ENCODE data around the gene DHRS2. TPM values are rescaled to one million over a fixed set of nuclear protein-coding genes. Genes with fewer than 3 reads are reported as not detected.
"Not testable (repeated sequence)": the region's sequence is repeated elsewhere in the genome, so short reads cannot be mapped to it uniquely, and the experiment has no call there.

The DHRS2 gene
- total RNA-seq, 1 experiment from 2014 or later = 21.3 TPM

DNA sequence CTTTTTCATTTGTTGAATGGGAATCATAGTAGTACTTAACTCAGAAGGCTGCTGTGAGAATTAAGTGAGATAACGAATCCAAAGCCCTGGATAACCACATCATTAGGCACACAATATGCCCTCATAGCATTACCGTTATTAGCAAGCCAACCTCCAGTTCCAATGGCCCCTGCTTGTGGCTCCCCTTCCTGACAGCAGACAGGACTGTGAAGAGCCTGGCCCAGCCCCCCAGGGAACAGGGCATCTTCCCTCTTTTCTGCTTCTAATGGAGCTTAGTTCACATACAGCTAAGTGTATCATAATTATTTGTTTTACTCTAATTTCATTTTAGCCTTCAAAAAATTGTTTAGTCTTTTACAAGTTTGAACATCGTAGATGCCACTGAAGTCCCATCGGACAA, 39.7 kb downstream of the DHRS2 start:
- Mint-ChIP-seq H3K9me3 (ENCODE audit: unreplicated experiment) (no peaks in the 10 kb centered on the region), H3K27me3 (ENCODE audit: insufficient read depth, unreplicated experiment) (peaks cover 5% of the 10 kb centered on the region), H3K4me1 (ENCODE audit: low read depth, unreplicated experiment) (no peaks in the 10 kb centered on the region), H3K4me3 (ENCODE audit: unreplicated experiment) (no peak overlapping the region), H3K36me3 (ENCODE audit: insufficient read depth, unreplicated experiment) (no peaks in the 10 kb centered on the region), H3K27ac (ENCODE audit: unreplicated experiment) (no peak overlapping the region)
- BruUV-seq (replicated peaks) = no TSS peak
- Histone ChIP-seq H3K27me3 (replicated peaks; ENCODE audit: control insufficient read depth, insufficient read depth, low read length) (no peaks in the 10 kb centered on the region), H3K4me1 (no peaks in the 10 kb centered on the region), H3K36me3 (ENCODE audit: control insufficient read depth, insufficient read depth, low read length) (no peaks in the 10 kb centered on the region), H3K4me3 (ENCODE audit: low read depth, low read length) (no peak overlapping the region), H3K9me3 (no peaks in the 10 kb centered on the region)
- TF ChIP-seq, protein P1, sequence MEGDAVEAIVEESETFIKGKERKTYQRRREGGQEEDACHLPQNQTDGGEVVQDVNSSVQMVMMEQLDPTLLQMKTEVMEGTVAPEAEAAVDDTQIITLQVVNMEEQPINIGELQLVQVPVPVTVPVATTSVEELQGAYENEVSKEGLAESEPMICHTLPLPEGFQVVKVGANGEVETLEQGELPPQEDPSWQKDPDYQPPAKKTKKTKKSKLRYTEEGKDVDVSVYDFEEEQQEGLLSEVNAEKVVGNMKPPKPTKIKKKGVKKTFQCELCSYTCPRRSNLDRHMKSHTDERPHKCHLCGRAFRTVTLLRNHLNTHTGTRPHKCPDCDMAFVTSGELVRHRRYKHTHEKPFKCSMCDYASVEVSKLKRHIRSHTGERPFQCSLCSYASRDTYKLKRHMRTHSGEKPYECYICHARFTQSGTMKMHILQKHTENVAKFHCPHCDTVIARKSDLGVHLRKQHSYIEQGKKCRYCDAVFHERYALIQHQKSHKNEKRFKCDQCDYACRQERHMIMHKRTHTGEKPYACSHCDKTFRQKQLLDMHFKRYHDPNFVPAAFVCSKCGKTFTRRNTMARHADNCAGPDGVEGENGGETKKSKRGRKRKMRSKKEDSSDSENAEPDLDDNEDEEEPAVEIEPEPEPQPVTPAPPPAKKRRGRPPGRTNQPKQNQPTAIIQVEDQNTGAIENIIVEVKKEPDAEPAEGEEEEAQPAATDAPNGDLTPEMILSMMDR (IDR thresholded peaks at IDR 0.05; ENCODE audit: insufficient read depth in 1 of 2, low read depth in 1 of 2, low read length in 1 of 2, severe bottlenecking in 1 of 2, unreplicated experiment in 1 of 2) = no peak
- intact Hi-C loops (cut with micrococcal nuclease; ENCODE audit: unreplicated experiment) = no loop called here
- CTCF ChIA-PET = no interaction called here
- DNase-seq = no peak
- POLR2A ChIA-PET = no interaction called here

DNA sequence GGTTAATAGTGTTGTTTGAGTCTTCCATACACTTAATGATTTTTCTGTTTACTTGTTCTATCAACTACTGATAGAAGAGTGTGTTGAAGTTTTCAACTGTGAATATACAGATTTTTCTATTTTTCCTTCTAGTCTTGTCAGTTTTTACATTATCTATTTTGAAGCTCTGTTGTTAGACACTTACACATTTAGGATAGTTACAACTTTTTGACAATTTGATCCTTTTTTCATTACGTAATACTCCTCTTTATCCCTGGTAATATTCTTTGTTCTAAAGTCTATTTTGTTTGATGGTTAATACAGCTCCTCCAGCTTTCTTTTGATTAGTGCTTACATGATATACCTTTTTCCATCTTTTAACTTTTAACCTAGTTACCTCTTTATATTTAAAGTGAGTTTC, 45.2 kb downstream of the DHRS2 start:
- no TSS peak for BruUV-seq (replicated peaks)
- intact Hi-C loops (cut with micrococcal nuclease; ENCODE audit: unreplicated experiment) = no loop called here
- H3K4me3 Mint-ChIP-seq (ENCODE audit: unreplicated experiment) = no peak overlapping the region
- DNase-seq = no peak
- POLR2A ChIA-PET = no interaction called here
- Histone ChIP-seq H3K4me1 (no peaks in the 10 kb centered on the region), H3K36me3 (ENCODE audit: control insufficient read depth, insufficient read depth, low read length) (no peaks in the 10 kb centered on the region), H3K9me3 (no peaks in the 10 kb centered on the region), H3K4me3 (ENCODE audit: low read depth, low read length) (no peak overlapping the region), H3K27me3 (replicated peaks; ENCODE audit: control insufficient read depth, insufficient read depth, low read length) (no peaks in the 10 kb centered on the region)
- H3K27me3 Mint-ChIP-seq (ENCODE audit: insufficient read depth, unreplicated experiment) = peaks cover 4% of the 10 kb centered on the region
- no peaks in the 10 kb centered on the region for H3K4me1 Mint-ChIP-seq (ENCODE audit: low read depth, unreplicated experiment)
- H3K9me3 Mint-ChIP-seq (ENCODE audit: unreplicated experiment) = no peaks in the 10 kb centered on the region
- no peak overlapping the region for H3K27ac Mint-ChIP-seq (ENCODE audit: unreplicated experiment)
- TF ChIP-seq, protein P1 (IDR thresholded peaks at IDR 0.05; ENCODE audit: insufficient read depth in 1 of 2, low read depth in 1 of 2, low read length in 1 of 2, severe bottlenecking in 1 of 2, unreplicated experiment in 1 of 2) = no peak
- CTCF ChIA-PET = interaction anchor here (0.5 kb wide), 1 partner anchor 16 kb away, joined by 4 read pairs; no protein-coding TSS in a partner anchor
- no peaks in the 10 kb centered on the region for H3K36me3 Mint-ChIP-seq (ENCODE audit: insufficient read depth, unreplicated experiment)

DNA sequence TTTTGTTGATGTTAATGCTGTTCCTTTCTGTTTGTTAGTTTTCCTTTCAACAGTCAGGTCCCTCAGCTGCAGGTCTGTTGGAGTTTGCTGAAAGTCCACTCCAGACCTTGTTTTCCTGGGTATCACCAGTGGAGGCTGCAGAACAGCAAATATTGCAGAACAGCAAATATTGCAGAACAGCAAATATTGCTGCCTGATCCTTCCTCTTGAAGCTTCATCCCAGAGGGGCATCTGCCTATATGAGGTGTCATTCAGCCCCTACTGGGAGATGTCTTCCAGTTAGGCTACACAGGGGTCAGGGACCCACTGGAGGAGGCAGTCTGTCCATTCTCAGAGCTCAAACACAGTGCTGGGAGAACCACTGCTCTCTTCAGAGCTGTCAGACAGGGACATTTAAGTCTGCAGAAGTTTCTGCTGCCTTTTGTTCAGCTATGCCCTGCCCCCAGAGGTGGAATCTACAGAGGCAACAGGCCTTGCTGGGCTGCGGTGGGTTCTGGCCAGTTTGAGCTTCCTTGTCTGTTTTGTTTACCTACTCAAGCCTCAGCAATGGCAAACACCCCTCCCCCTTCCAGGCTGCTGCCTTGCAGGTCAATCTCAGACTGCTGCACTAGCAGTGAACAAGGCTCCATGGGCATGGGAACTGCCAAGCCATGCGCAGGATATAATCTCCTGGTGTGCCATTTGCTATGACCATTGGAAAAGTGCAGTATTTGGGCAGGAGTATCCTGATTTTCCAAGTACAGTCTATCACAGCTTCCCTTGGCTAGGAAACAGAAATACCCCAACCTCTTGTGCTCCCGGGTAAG, 53.7 kb downstream of the DHRS2 start:
- intact Hi-C loops (cut with micrococcal nuclease; ENCODE audit: unreplicated experiment); H3K36me3 Mint-ChIP-seq (ENCODE audit: insufficient read depth, unreplicated experiment); H3K9me3 ChIP-seq; H3K27me3 ChIP-seq (replicated peaks; ENCODE audit: control insufficient read depth, insufficient read depth, low read length); H3K4me1 ChIP-seq; H3K36me3 ChIP-seq (ENCODE audit: control insufficient read depth, insufficient read depth, low read length); H3K4me3 Mint-ChIP-seq (ENCODE audit: unreplicated experiment); POLR2A ChIA-PET; H3K27ac Mint-ChIP-seq (ENCODE audit: unreplicated experiment); BruUV-seq (replicated peaks); H3K4me1 Mint-ChIP-seq (ENCODE audit: low read depth, unreplicated experiment); H3K4me3 ChIP-seq (ENCODE audit: low read depth, low read length); H3K27me3 Mint-ChIP-seq (ENCODE audit: insufficient read depth, unreplicated experiment): not testable (repeated sequence)
- CTCF ChIA-PET = interaction anchor here (0.8 kb wide), 1 partner anchor 101 kb away, joined by 3 read pairs; no protein-coding TSS in a partner anchor
- H3K9me3 Mint-ChIP-seq (ENCODE audit: unreplicated experiment) = peaks cover 10% of the 10 kb centered on the region
- DNase-seq = peak in 1 of 2 experiments; percentile 5

Data from Caco-2 (cell line).